ENCODE results near the gene STIM1. TPM values are rescaled to one million over a fixed set of nuclear protein-coding genes. Genes with fewer than 3 reads are reported as not detected.
"Not testable (repeated sequence)": the region's sequence is repeated elsewhere in the genome, so short reads cannot be mapped to it uniquely, and the experiment has no call there.

The STIM1 gene
- total RNA-seq, 1 experiment from 2014 or later, result 55.1 TPM

DNA sequence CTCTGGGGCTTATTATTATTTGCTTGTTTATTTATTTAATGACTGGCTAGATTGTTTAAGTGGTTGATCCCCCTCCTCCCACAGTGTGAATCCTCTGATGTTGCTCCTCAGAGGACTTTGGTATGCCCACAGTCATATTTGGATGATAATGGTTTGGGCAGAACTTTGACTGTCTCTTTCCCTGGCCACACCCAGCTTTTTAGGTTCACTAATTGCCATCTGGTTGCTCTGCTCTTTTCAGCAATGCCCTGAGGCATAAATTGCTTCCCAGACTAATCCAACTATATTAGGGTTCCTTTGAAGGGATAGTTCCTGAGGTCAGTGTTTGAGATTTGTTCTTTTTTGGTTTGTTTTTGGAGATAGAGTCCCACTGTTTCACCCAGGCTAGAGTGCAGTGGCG lies 139.8 kb downstream of the STIM1 start:
- H3K9me3 Mint-ChIP-seq (ENCODE audit: unreplicated experiment), result peaks cover 46% of the 10 kb centered on the region
- TF ChIP-seq CTCF (IDR thresholded peaks at IDR 0.05; ENCODE audit: insufficient read depth in 1 of 2, low read depth in 1 of 2, low read length in 1 of 2, severe bottlenecking in 1 of 2, unreplicated experiment in 1 of 2), result no peak

GRCh38 chr11:3995949-3996554 lies 140.6 kb downstream of the STIM1 start:
- Histone ChIP-seq H3K4me1 (no peaks in the 10 kb centered on the region), H3K9me3 (peaks cover 17% of the 10 kb centered on the region), H3K4me3 (ENCODE audit: low read depth, low read length) (no peak overlapping the region), H3K27me3 (replicated peaks; ENCODE audit: control insufficient read depth, insufficient read depth, low read length) (no peaks in the 10 kb centered on the region), H3K36me3 (ENCODE audit: control insufficient read depth, insufficient read depth, low read length) (no peaks in the 10 kb centered on the region)
- Mint-ChIP-seq H3K36me3 (ENCODE audit: insufficient read depth, unreplicated experiment) (peaks cover 12% of the 10 kb centered on the region), H3K9me3 (ENCODE audit: unreplicated experiment) (peaks cover 54% of the 10 kb centered on the region), H3K27me3 (ENCODE audit: insufficient read depth, unreplicated experiment) (no peaks in the 10 kb centered on the region), H3K4me3 (ENCODE audit: unreplicated experiment) (no peak overlapping the region), H3K4me1 (ENCODE audit: low read depth, unreplicated experiment) (no peaks in the 10 kb centered on the region), H3K27ac (ENCODE audit: unreplicated experiment) (no peak overlapping the region)
- no TSS peak for BruUV-seq (replicated peaks)
- POLR2A ChIA-PET, result no interaction called here
- DNase-seq, result no peak
- intact Hi-C loops (cut with micrococcal nuclease; ENCODE audit: unreplicated experiment), result no loop called here
- CTCF ChIA-PET, result no interaction called here
- no peak for TF ChIP-seq CTCF (IDR thresholded peaks at IDR 0.05; ENCODE audit: insufficient read depth in 1 of 2, low read depth in 1 of 2, low read length in 1 of 2, severe bottlenecking in 1 of 2, unreplicated experiment in 1 of 2)

More for the DNA sequence above, 139.8 kb downstream of the STIM1 start:
- ChIA-PET POLR2A (no interaction called here), CTCF (no interaction called here)
- no peak for DNase-seq
- BruUV-seq (replicated peaks), result no TSS peak
- Histone ChIP-seq H3K27me3 (replicated peaks; ENCODE audit: control insufficient read depth, insufficient read depth, low read length) (no peaks in the 10 kb centered on the region), H3K9me3 (peaks cover 17% of the 10 kb centered on the region), H3K4me3 (ENCODE audit: low read depth, low read length) (no peak overlapping the region), H3K4me1 (no peaks in the 10 kb centered on the region), H3K36me3 (ENCODE audit: control insufficient read depth, insufficient read depth, low read length) (no peaks in the 10 kb centered on the region)
- intact Hi-C loops (cut with micrococcal nuclease; ENCODE audit: unreplicated experiment), result no loop called here
- H3K27me3 Mint-ChIP-seq (ENCODE audit: insufficient read depth, unreplicated experiment), result no peaks in the 10 kb centered on the region
- no peak overlapping the region for H3K27ac Mint-ChIP-seq (ENCODE audit: unreplicated experiment)
- no peaks in the 10 kb centered on the region for H3K4me1 Mint-ChIP-seq (ENCODE audit: low read depth, unreplicated experiment)
- H3K4me3 Mint-ChIP-seq (ENCODE audit: unreplicated experiment), result no peak overlapping the region
- peaks cover 12% of the 10 kb centered on the region for H3K36me3 Mint-ChIP-seq (ENCODE audit: insufficient read depth, unreplicated experiment)

DNA sequence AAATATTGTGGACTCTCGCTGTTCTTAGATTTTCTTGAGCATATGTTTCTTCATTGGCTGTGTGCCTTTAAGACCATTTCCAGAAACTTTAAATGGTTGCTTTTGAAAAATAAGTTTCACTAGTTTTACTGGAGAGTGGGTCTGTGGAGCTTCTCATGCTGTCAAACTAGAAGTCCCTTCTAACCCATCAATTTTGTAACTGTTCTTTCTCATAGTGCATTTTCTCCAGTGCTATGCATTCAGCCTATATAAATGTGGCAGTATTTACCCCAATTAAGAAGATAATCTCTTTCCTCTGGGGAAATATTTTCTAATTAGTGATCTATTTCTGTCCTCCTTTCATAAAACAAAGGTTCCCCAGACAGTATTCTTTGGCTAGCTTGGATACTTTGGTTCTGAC lies 141.2 kb downstream of the STIM1 start:
- Mint-ChIP-seq H3K4me3 (ENCODE audit: unreplicated experiment) (no peak overlapping the region), H3K36me3 (ENCODE audit: insufficient read depth, unreplicated experiment) (peaks cover 12% of the 10 kb centered on the region), H3K27ac (ENCODE audit: unreplicated experiment) (no peak overlapping the region), H3K27me3 (ENCODE audit: insufficient read depth, unreplicated experiment) (no peaks in the 10 kb centered on the region), H3K9me3 (ENCODE audit: unreplicated experiment) (peaks cover 56% of the 10 kb centered on the region), H3K4me1 (ENCODE audit: low read depth, unreplicated experiment) (no peaks in the 10 kb centered on the region)
- peaks cover 17% of the 10 kb centered on the region for H3K9me3 ChIP-seq
- intact Hi-C loops (cut with micrococcal nuclease; ENCODE audit: unreplicated experiment), result no loop called here
- ChIA-PET CTCF (no interaction called here), POLR2A (no interaction called here)
- no peak overlapping the region for H3K4me3 ChIP-seq (ENCODE audit: low read depth, low read length)
- no peak for DNase-seq
- no peaks in the 10 kb centered on the region for H3K36me3 ChIP-seq (ENCODE audit: control insufficient read depth, insufficient read depth, low read length)
- no peaks in the 10 kb centered on the region for H3K4me1 ChIP-seq
- BruUV-seq (replicated peaks), result no TSS peak
- TF ChIP-seq CTCF (IDR thresholded peaks at IDR 0.05; ENCODE audit: insufficient read depth in 1 of 2, low read depth in 1 of 2, low read length in 1 of 2, severe bottlenecking in 1 of 2, unreplicated experiment in 1 of 2), result no peak
- no peaks in the 10 kb centered on the region for H3K27me3 ChIP-seq (replicated peaks; ENCODE audit: control insufficient read depth, insufficient read depth, low read length)

- H3K9me3 ChIP-seq; H3K4me1 Mint-ChIP-seq (ENCODE audit: low read depth, unreplicated experiment); H3K9me3 Mint-ChIP-seq (ENCODE audit: unreplicated experiment); BruUV-seq (replicated peaks); DNase-seq; H3K36me3 ChIP-seq (ENCODE audit: control insufficient read depth, insufficient read depth, low read length); H3K4me1 ChIP-seq; H3K27me3 ChIP-seq (replicated peaks; ENCODE audit: control insufficient read depth, insufficient read depth, low read length); H3K36me3 Mint-ChIP-seq (ENCODE audit: insufficient read depth, unreplicated experiment); CTCF ChIA-PET; H3K4me3 ChIP-seq (ENCODE audit: low read depth, low read length); H3K27me3 Mint-ChIP-seq (ENCODE audit: insufficient read depth, unreplicated experiment); H3K4me3 Mint-ChIP-seq (ENCODE audit: unreplicated experiment); H3K27ac Mint-ChIP-seq (ENCODE audit: unreplicated experiment); POLR2A ChIA-PET; intact Hi-C loops (cut with micrococcal nuclease; ENCODE audit: unreplicated experiment): not testable (repeated sequence)
Measured at GRCh38 chr11:4004753-4005152, 149.3 kb downstream of the STIM1 start.

Measured in Caco-2 (cell line).